Mesodermal cell (in vitro differentiated cells): ENCODE measurements around the gene REEP3.

Source experiments
- H3K27ac ChIP-seq: 2 replicates; pipeline ENCODE4 v1.7.0; 2013; ENCODE audit warnings: mild to moderate bottlenecking, low read depth, low read length, moderate library complexity; ENCODE audit not compliant: severe bottlenecking
- H3K36me3 ChIP-seq: 2 replicates; pipeline ENCODE4 v1.7.1; 2013; ENCODE audit warnings: mild to moderate bottlenecking, low read length, moderate library complexity; ENCODE audit not compliant: control insufficient read depth, insufficient read depth
- H3K4me1 ChIP-seq: one replicate; pipeline ENCODE4 v1.7.1; 2013; ENCODE audit warnings: mild to moderate bottlenecking, low read length; ENCODE audit not compliant: insufficient read depth, control insufficient read depth, poor library complexity, severe bottlenecking
- H3K4me3 ChIP-seq: 2 replicates; pipeline ENCODE4 v1.7.0; 2013; ENCODE audit warnings: low read length, control low read depth, mild to moderate bottlenecking; ENCODE audit not compliant: insufficient read depth, poor library complexity, severe bottlenecking; ENCODE audit errors: extremely low read depth
- H3K9me3 ChIP-seq: 2 replicates; pipeline ENCODE4 v1.7.1; 2013; ENCODE audit warnings: mild to moderate bottlenecking, low read length, moderate library complexity; ENCODE audit not compliant: control insufficient read depth
- WGBS, 2 experiments: methylation state at CpG; one replicate each; pipeline ENCODE4 v1.1.5; 2013; ENCODE audit warnings: missing lambda C conversion rate in 2 of 2; ENCODE audit not compliant: insufficient coverage in 2 of 2; 5-methylcytosine and 5-hydroxymethylcytosine counted together

The REEP3 gene

GRCh38 chr10:63505562-63505961 is 15.6 kb upstream of the REEP3 start:
- Histone ChIP-seq H3K36me3 (peaks cover 13% of the 10 kb centered on the region), H3K9me3 (no peaks in the 10 kb centered on the region), H3K4me3 (no peak overlapping the region), H3K27ac (no peak overlapping the region), H3K4me1 (no peaks in the 10 kb centered on the region)
- 80 to 100% methylated on average over 1 of the region's 2 CpGs for WGBS, 2 experiments

DNA sequence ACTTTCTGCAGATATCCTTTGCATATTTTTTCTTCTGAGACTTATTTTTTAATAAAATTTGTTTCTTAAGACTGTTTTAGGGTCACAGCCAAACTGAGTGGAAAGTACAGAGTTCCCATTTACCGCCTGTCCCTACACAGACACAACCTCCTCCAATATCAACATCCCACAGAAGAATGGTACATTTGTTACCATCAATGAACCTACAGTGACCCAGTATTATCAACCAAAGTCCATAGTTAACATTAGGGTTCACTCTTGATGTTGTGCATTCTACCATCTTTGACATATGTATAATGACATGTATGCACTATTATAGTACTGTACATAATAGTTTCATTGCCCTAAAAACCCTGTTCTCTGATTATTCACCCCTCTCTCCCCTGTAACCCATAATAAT is 14.6 kb upstream of the REEP3 start:
- Histone ChIP-seq H3K4me3 (no peak overlapping the region), H3K9me3 (peaks cover 4% of the 10 kb centered on the region), H3K27ac (no peak overlapping the region), H3K4me1 (no peaks in the 10 kb centered on the region), H3K36me3 (peaks cover 13% of the 10 kb centered on the region)
- 100% methylated on average over 1 of the region's 1 CpG; no CpG with 5 or more reads in 1 of the 2 experiments for WGBS, 2 experiments

- H3K9me3 ChIP-seq, result peaks cover 17% of the 10 kb centered on the region
Observed at GRCh38 chr10:63515002-63515763, 6.0 kb upstream of the REEP3 start.

GRCh38 chr10:63516207-63516606 is 5.0 kb upstream of the REEP3 start:
- H3K27ac ChIP-seq, result peak overlapping the region; percentile 98
- no peak overlapping the region for H3K4me3 ChIP-seq
- peaks cover 31% of the 10 kb centered on the region for H3K36me3 ChIP-seq
- 100% methylated on average over 1 of the region's 1 CpG; no CpG with 5 or more reads in 1 of the 2 experiments for WGBS, 2 experiments
- peaks cover 26% of the 10 kb centered on the region for H3K4me1 ChIP-seq
- peaks cover 22% of the 10 kb centered on the region for H3K9me3 ChIP-seq

More at GRCh38 chr10:63515002-63515763, 6.0 kb upstream of the REEP3 start:
- peaks cover 26% of the 10 kb centered on the region for H3K4me1 ChIP-seq
- H3K36me3 ChIP-seq, result peaks cover 30% of the 10 kb centered on the region
- H3K27ac ChIP-seq, result peak overlapping the region; percentile 98
- 47% methylated on average over 4 of the region's 5 CpGs; no CpG with 5 or more reads in 1 of the 2 experiments for WGBS, 2 experiments
- no peak overlapping the region for H3K4me3 ChIP-seq

DNA sequence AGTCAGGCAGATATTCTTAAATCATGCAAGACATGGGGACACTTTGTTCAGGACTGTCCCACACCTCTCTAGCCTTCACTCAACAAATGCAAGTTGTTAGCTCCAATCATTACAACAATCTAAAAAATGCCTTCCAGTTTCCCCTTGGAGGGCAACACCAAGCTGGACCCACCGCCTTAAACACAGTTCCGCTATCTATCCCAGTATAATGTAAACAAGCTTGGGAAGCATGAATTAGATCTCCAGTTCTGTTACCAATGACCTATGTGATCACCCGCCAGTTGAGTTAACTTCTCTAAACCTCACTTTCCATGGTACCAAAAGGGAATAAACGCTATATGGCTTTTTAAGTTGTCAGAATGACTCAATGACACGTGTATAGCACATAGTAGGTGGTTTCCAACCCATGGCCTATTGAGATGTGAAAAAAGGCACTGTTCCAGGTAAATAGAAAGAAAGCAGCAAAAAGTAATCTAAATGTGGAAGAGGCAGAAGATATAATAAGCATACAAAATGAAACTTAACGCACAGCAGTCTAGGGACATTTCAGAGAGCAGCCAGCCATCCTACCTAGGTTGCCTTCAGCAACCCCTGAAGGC is 2.4 kb upstream of the REEP3 start:
- H3K4me3 ChIP-seq, result no peak overlapping the region
- H3K4me1 ChIP-seq, result peaks cover 36% of the 10 kb centered on the region
- 93 to 94% methylated on average over 3 to 4 of the region's 6 CpGs for WGBS, 2 experiments
- H3K27ac ChIP-seq, result no peak overlapping the region
- peaks cover 20% of the 10 kb centered on the region for H3K36me3 ChIP-seq
- peaks cover 20% of the 10 kb centered on the region for H3K9me3 ChIP-seq

DNA sequence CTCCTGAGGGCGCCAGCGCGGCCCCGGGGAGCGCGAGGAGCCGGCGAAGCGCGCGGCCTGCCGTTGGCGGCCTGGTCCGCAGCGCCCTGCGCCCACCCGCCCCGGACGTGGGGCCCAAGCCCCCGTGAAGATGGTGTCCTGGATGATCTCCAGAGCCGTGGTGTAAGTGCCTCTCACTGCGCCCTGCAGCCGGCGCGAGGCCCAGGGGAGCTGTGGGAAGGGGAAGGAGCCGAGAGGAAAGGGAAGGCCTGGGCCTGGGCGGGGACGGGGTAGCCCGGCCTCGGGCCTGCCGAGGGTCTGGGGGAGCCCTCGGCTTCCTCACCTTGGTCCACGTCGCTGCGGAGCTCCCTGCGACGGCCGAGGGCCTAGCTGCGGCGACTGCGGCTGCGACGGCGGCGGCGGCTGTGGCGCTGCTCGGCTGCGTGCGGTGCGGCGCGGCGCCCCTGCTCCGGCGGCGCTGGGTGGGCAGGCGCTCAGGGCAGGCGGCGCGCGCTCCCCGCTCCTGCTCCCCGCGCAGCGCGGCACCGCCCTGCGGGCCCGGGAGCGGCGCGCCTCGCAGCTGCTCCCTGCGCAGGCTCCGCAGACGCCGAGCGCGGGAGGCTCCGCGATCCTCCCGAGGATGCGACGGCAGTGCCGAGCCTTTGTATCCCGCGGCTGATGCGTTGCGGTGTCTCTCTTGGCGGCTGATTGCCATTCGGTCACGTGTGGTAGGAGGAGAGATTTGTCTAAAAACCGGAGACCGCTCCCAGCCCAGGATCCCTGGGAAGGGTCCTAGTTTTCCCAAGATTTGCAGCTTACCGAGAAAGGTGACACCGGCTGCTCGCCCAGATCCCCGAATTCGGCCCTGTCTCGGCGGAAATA is 445 bp downstream of the REEP3 start:
- Histone ChIP-seq H3K27ac (peak overlapping the region; percentile 96), H3K9me3 (peaks cover 20% of the 10 kb centered on the region), H3K4me3 (peak overlapping the region; percentile 72), H3K4me1 (peaks cover 17% of the 10 kb centered on the region), H3K36me3 (peaks cover 27% of the 10 kb centered on the region)
- WGBS, 2 experiments, result 0 to 1% methylated on average over 70 to 100 of the region's 102 CpGs

DNA sequence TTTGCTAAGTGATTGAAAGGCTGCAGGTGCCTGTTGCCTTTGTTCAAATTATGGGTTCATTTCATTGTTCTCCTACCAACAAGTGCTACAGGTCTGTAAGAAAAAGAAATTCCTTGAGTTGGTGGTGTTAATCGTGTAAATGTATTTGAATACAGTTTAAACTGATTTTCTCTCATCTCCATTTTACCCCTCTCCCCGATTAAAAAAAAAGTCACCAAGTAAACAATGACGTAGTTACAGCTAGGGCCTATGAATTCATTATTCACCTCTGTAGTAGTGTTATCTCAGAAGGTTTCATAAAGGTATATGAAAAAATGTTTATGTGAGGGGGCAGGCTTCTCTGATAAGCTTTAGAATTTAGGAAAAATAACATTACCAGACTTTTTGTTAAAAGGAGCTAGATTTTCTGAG is 1.1 kb downstream of the REEP3 start:
- Histone ChIP-seq H3K4me1 (peaks cover 10% of the 10 kb centered on the region), H3K36me3 (peaks cover 29% of the 10 kb centered on the region)
- no CpG with 5 or more reads among the region's 3 CpGs for WGBS, 2 experiments

GRCh38 chr10:63522995-63523394 is 1.8 kb downstream of the REEP3 start:
- Histone ChIP-seq H3K36me3 (peaks cover 35% of the 10 kb centered on the region), H3K4me1 (peaks cover 10% of the 10 kb centered on the region), H3K4me3 (peak overlapping the region; percentile 11), H3K27ac (no peak overlapping the region), H3K9me3 (peaks cover 20% of the 10 kb centered on the region)
- WGBS, 2 experiments, result 75 to 80% methylated on average over 1 of the region's 2 CpGs

More for the DNA sequence above, 1.1 kb downstream of the REEP3 start:
- peak overlapping the region; percentile 72 for H3K4me3 ChIP-seq
- peaks cover 20% of the 10 kb centered on the region for H3K9me3 ChIP-seq
- peak overlapping the region; percentile 96 for H3K27ac ChIP-seq

DNA sequence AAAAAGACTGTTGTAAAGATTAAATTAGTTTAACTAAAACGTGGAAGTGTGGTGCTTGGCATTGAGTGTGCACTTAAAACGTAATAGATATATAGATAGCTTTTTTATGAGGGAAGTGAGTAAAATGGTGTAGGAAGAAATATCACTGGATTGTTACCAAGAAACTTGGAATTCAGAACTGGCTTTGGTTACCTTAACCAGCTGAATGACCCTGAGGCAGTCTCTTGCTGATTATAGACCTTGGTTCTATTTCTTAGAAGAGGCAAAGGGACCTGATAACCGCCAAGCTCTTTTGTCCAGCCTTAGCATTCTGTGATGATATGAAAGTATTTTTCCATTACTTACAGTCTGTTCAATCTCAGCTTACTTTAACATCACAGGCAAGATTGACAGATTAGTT is 3.8 kb downstream of the REEP3 start:
- H3K36me3 ChIP-seq, result peaks cover 35% of the 10 kb centered on the region
- 100% methylated on average over 2 of the region's 3 CpGs for WGBS, 2 experiments
- peaks cover 10% of the 10 kb centered on the region for H3K4me1 ChIP-seq
- no peak overlapping the region for H3K27ac ChIP-seq
- H3K9me3 ChIP-seq, result peaks cover 8% of the 10 kb centered on the region
- H3K4me3 ChIP-seq, result no peak overlapping the region

DNA sequence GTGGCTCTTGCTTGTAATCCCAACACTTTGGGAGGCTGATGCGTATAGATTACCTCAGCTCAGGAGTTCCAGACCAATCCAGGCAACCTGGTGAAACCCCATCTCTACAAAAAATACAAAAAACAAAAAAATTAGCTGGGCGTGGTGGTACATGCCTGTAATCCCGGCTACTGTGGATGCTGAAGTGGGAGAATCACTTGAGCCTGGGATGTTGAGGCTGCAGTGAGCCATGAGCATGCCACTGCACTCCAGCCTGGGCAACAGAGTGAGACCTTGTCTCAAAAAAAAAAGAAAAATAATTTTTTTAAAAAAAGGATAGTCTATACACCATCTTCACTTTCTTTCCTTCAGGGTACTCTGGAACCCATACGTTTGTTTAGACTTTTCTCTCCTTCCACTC is 6.2 kb downstream of the REEP3 start:
- H3K4me3 ChIP-seq, result no peak overlapping the region
- no peak overlapping the region for H3K27ac ChIP-seq
- peaks cover 32% of the 10 kb centered on the region for H3K36me3 ChIP-seq
- H3K9me3 ChIP-seq, result no peaks in the 10 kb centered on the region
- WGBS, 2 experiments, result 91 to 98% methylated on average over 3 to 4 of the region's 4 CpGs
- H3K4me1 ChIP-seq, result peaks cover 10% of the 10 kb centered on the region
